Measurements from ENCODE around the gene ZCCHC24. TPM values are rescaled to one million over a fixed set of nuclear protein-coding genes. Genes with fewer than 3 reads are reported as not detected.

ZCCHC24 gene
- total RNA-seq, 1 donor from 2014 or later, result 33.9 TPM

GRCh38 chr10:79431428-79431827, 14.0 kb downstream of the ZCCHC24 start:
- DNase-seq (ENCODE audit: low spot score), result no peak

- DNase-seq (ENCODE audit: low spot score), result no peak
Measured at GRCh38 chr10:79430936-79431335, 14.5 kb downstream of the ZCCHC24 start.

- no peak for DNase-seq (ENCODE audit: low spot score)
Measured at GRCh38 chr10:79430325-79430905, 15.0 kb downstream of the ZCCHC24 start.

DNA sequence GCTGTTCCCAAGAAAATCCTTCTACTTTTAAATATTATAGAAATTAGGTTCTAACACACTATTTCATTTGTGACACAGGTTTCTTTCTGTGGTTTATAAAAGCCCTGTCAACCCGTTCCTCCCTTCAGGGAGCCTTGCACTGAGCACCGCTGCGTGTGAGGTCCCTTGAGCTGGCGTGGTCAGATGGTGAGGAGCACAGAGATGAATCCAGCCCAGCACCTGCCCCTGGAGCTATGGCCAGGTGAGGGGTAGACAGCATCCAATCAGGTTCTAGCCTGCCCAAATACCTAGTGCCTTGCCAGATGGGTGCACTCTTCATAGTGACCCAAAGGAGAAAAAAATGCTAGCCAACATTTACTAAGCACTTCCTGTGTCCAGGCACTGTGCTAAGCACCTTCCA, 15.7 kb downstream of the ZCCHC24 start:
- no peak for DNase-seq (ENCODE audit: low spot score)

- no peak for DNase-seq (ENCODE audit: low spot score)
Measured at GRCh38 chr10:79427965-79428364, 17.5 kb downstream of the ZCCHC24 start.

- no peak for DNase-seq (ENCODE audit: low spot score)
Measured at GRCh38 chr10:79425074-79425532, 20.3 kb downstream of the ZCCHC24 start.

- no peak for DNase-seq (ENCODE audit: low spot score)
Measured at GRCh38 chr10:79424221-79425073, 21.0 kb downstream of the ZCCHC24 start.

GRCh38 chr10:79422178-79422892, 23.1 kb downstream of the ZCCHC24 start:
- DNase-seq (ENCODE audit: low spot score), result no peak

DNA sequence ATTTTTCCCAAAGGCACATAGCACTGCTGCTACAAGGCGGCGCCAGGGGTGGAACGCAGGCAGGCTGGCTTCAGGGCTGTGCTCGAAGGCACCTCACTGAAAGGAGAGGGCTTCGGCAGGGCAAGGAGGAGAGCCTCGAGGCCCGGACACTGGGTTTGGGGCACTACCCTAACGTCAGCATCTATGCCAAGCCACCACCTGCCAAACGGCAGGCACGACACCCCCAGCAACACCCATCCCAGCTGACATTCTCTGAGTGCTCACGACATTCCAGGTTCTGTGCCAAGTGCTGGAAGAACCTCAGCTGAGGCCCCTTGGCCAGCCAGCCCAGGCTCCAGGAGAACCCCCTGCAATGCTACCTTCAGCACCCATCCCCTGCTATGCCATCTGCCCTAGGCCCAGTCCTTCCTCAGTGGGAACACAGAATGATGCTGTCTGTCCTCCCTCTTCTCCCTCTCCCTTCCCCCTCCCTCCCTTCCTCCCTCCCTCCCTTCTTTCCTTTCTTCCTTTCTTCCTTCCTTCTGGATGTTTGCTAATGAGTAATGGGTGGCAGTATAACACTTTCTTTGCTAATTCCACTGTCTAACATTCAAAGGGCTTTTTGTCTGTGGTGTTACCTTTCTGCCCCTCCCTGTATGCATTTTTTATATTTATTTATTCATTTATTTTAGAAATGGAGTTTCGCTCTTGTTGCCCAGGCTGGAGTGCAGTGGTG, 24.3 kb downstream of the ZCCHC24 start:
- no peak for DNase-seq (ENCODE audit: low spot score)

- DNase-seq (ENCODE audit: low spot score), result no peak
Measured at GRCh38 chr10:79418886-79419595, 26.4 kb downstream of the ZCCHC24 start.

- no peak for DNase-seq (ENCODE audit: low spot score)
Measured at GRCh38 chr10:79418274-79418673, 27.1 kb downstream of the ZCCHC24 start.

GRCh38 chr10:79417731-79418130, 27.7 kb downstream of the ZCCHC24 start:
- no peak for DNase-seq (ENCODE audit: low spot score)

DNA sequence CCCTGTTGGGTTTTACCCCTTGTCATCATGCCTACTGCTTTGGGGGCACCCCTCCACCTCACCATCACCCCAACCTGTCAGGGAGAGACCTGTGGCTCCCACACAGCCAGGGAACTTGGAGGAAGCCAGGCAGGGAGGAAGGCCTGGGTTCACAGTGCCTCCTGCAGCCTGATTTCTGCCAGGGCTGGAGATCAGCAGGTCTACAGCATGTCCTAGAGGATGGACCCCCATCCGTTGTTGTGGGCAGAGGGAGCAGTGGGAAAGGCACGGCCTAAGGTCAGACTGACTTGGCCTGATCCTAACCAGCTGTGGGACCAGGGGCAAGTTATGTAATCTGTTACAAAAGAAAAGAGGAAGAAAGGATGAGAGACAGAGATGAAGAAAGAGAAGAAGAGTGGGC, 28.2 kb downstream of the ZCCHC24 start:
- DNase-seq (ENCODE audit: low spot score), result no peak

DNA sequence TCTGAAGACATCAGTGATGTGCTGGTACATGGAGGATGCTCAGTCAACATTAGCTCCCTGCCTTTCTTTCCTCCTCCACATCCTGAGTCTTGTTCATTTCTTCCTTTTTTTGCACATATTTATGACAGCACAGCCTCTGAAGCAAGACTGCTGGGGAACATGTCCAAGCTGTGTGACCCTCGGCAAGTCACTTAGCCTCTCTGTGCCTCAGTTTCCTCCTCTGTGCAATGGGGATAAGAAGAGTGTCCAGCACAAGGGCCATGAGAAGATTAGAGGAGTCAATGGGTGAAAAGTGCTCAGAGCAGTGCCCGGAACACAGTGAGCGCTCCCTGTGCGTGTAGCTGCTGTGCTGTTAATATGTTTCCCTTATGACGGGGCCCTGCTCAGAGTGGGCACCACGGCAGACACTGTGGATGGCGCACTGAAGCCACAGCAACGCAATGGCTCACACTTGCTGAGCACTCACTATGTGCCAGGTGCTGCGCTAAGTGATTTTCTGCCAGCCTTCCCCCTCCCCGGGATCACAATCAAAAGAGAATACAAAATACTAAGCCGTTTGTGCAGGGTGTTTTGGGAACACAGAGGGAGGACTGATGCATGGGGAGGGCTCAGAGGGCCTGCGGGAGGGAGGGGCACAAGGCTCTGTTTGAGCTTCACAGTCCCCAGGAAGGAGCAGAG, 28.7 kb downstream of the ZCCHC24 start:
- no peak for DNase-seq (ENCODE audit: low spot score)

GRCh38 chr10:79415736-79416577, 29.5 kb downstream of the ZCCHC24 start:
- no peak for DNase-seq (ENCODE audit: low spot score)

DNA sequence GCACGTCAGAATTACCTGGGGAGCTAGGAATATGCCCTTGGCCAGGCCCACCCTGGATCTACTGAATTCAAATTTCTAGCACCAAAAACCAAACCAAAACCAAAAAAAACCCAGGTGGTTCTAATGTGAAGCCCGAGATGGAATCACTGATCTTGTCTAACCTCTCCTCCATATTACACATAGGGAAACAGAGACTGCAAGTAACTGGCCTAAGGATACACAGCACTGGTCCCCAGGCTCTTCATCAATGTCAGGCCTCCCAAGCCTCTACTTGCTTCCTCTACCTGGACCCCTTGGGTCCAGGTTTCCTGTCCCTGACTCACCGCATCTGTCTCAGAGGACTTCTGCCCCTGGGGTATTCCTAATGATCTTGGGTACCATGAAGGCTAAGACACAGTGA, 30.7 kb downstream of the ZCCHC24 start:
- no peak for DNase-seq (ENCODE audit: low spot score)

GRCh38 chr10:79413196-79413595, 32.2 kb downstream of the ZCCHC24 start:
- DNase-seq (ENCODE audit: low spot score), result no peak

DNA sequence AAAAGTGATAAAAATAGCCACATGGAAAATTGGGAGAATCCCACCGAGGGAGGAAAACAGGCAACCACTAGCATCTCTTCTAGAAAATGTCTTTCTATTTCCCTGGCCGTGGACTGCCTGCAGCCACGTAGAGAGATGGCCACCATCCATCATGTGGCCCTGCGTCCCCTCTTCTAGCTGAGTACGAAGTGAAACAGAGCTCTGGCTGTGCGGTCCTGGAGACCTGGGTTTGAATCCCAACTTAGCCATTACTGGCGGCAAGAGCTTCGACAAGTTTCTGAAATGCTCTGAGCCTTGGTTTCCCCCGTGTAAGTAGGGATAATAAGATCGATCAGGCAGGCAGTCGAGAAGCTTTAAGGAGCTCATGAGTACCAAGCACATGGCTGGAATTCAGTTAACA, 32.9 kb downstream of the ZCCHC24 start:
- DNase-seq (ENCODE audit: low spot score), result no peak

DNA sequence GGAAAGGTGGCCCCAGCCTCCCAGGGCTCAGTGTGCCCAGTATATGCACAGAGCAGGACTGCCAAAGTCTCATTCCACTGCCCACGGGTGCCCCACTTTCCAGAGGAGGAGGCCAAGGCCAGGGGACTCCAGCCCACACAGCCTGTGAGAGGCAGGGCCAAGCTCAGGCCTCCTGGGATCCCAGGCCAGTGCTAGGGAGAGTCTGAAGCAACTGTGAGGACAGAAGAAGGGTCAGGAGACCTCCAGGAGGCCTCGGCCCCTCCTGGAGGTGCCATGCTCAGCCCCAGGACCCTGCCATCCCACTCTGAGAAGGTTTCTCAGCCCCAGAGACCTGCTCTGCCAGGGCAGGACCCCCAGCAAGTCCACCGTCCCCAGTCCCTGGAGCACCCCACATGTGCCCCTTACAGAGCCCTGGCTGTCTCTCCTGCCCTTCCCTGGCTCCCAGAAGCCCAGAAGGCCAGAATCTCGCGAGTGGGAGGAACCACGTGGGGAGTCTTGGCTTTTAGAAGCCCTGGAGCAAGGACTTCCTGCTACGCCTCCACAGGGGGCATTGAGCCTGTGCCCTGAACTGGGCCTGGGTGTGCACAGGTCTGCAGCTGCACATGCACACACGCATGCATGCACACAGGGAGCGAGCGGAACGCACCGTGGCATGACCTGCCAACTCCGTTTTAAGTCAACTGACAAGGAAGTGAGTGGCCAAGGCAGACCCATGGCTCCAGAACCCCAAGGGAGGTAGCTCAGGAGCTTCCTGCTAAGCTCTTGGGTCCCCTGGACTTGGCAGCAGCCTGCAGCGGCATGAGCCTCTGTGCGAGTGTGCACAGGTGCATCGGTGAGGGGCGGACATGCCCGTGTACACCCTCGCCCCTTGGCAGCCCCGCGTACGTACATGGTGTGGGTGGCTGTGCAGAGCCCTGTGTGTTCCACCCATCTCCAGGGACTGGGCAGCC, 33.6 kb downstream of the ZCCHC24 start:
- DNase-seq (ENCODE audit: low spot score), result no peak
